Vagina (tissue), 2 donors: ENCODE results near the gene SEMA3D. TPM values are rescaled to one million over a fixed set of nuclear protein-coding genes. Genes with fewer than 3 reads are reported as not detected.

Source experiments
- DNase-seq, 2 donors: peaks; one replicate each; pipeline ENCODE4 v3.0.0-alpha.2; 2017; ENCODE audit errors: extremely low spot score in 2 of 2
- H3K27ac ChIP-seq: fragments of 200-600 bp; sonication (generic); one replicate; pipeline ENCODE4 v1.5.1; 2019
- H3K27me3 ChIP-seq: fragments of 200-600 bp; sonication (generic); one replicate; pipeline ENCODE4 v1.5.1; 2019
- H3K36me3 ChIP-seq, 2 donors: fragments of 200-600 bp; sonication (generic); one replicate each; pipeline ENCODE4 v1.5.1; 2017 to 2019
- H3K4me1 ChIP-seq: fragments of 200-600 bp; sonication (generic); one replicate; pipeline ENCODE4 v1.5.1; 2019
- H3K4me3 ChIP-seq, 2 donors: fragments of 200-600 bp; sonication (generic); 1 replicate in 1 of 2; 2 replicates in 1 of 2; pipeline ENCODE4 v1.5.1; 2016 to 2019
- H3K9me3 ChIP-seq: fragments of 200-600 bp; sonication (generic); one replicate; pipeline ENCODE4 v1.5.1; 2019
- POLR2A ChIP-seq, 2 donors: fragments of 450-650 bp; IDR thresholded peaks; one replicate each; pipeline ENCODE4 v1.6.1; 2017; ENCODE audit warnings: antibody characterized with exemption in 2 of 2, mild to moderate bottlenecking in 2 of 2, moderate library complexity in 2 of 2
- POLR2AphosphoS5 ChIP-seq, 2 donors: sonication (generic); formaldehyde crosslinking; IDR thresholded peaks; one replicate each; pipeline ENCODE4 v1.9.0; 2017; ENCODE audit warnings: antibody characterized with exemption in 2 of 2, mild to moderate bottlenecking in 2 of 2, low read depth in 1 of 2; ENCODE audit not compliant: insufficient read depth in 1 of 2
- intact Hi-C: fragments of 100-400 bp; cut with DNase I; formaldehyde crosslinking; loops from one replicate; pipeline ENCODE4 v1.15.1; 2023
- total RNA-seq: library from RNA; depleted of rRNA; stranded (reverse); fragments of >200 nt; gene quantifications from one replicate; pipeline ENCODE4 v1.2.3, GENCODE V29; 2016
- TF ChIP-seq, protein P1 (sequence below), 3 experiments: fragments of 450-650 bp in 2 of 3; fragments of 200-600 bp in 1 of 3; sonication (generic) in 1 of 3; IDR thresholded peaks; one replicate each; pipeline ENCODE4 v1.5.1; 2017 to 2019; ENCODE audit warnings: antibody characterized with exemption in 3 of 3, mild to moderate bottlenecking in 2 of 3, moderate library complexity in 2 of 3

Gene SEMA3D
- total RNA-seq, 1 donor from 2014 or later, result 2.2 TPM

DNA sequence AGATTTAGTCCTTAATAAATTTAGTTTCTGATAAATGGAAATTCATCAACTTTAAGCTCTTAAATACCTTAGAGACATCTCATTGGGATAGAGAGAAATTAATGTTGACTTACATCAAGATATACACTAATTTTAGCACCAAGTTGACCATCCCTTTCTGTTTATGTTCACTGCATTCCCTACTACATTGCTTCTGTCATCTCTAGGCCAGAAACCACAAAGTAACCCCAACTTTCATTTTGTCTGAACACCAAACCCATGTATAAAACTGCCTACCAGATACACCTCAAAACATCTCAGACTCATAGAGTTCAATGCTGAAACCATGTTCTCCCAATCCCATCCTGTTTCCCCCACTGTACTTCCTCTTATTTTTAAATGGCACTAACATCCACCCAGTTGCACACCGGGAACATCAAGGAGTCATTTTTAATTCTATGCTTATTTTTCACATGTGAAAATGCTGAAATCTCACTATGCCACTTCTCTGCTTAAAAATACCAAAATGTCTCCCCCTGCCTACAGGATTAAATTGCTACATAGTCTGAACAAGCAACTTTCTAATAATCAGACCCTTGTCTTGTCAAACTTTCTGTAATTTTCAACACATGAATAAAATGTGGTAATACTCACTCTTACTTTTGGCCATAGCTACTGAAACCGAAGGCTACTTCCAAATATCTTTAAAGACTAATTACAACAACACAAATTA lies 201.6 kb downstream of the SEMA3D start:
- no peak overlapping the region for H3K27ac ChIP-seq
- intact Hi-C loops, result no loop called here
- no peaks in the 10 kb centered on the region for H3K27me3 ChIP-seq
- TF ChIP-seq POLR2AphosphoS5 (IDR thresholded peaks at IDR 0.05; ENCODE audit: insufficient read depth in 1 of 2, low read depth in 1 of 2), result no peak
- no peaks in the 10 kb centered on the region for H3K4me1 ChIP-seq
- no peaks in the 10 kb centered on the region for H3K36me3 ChIP-seq
- no peak for DNase-seq
- H3K4me3 ChIP-seq, result no peak overlapping the region
- H3K9me3 ChIP-seq, result no peaks in the 10 kb centered on the region

DNA sequence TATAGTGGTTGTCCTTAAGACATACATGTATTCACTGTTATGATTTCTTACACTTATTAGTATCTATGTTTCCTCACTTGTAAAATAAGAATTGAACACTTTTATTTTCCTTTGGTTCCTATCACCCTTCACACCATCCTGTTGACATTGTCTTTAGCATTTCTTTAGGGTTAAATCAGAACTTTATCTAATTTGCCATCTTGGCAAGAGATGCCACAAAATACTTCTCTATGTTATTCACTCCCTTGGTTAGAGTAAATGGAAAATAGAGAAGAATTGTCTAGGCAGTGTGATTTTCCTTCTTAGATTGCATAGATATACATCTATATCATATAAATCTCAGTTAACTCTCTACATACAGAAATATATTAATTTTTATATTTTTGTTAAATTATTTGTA lies 204.7 kb downstream of the SEMA3D start:
- no peak for TF ChIP-seq POLR2AphosphoS5 (IDR thresholded peaks at IDR 0.05; ENCODE audit: insufficient read depth in 1 of 2, low read depth in 1 of 2)
- TF ChIP-seq POLR2A (IDR thresholded peaks at IDR 0.05), result no peak
- TF ChIP-seq, protein P1, sequence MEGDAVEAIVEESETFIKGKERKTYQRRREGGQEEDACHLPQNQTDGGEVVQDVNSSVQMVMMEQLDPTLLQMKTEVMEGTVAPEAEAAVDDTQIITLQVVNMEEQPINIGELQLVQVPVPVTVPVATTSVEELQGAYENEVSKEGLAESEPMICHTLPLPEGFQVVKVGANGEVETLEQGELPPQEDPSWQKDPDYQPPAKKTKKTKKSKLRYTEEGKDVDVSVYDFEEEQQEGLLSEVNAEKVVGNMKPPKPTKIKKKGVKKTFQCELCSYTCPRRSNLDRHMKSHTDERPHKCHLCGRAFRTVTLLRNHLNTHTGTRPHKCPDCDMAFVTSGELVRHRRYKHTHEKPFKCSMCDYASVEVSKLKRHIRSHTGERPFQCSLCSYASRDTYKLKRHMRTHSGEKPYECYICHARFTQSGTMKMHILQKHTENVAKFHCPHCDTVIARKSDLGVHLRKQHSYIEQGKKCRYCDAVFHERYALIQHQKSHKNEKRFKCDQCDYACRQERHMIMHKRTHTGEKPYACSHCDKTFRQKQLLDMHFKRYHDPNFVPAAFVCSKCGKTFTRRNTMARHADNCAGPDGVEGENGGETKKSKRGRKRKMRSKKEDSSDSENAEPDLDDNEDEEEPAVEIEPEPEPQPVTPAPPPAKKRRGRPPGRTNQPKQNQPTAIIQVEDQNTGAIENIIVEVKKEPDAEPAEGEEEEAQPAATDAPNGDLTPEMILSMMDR (IDR thresholded peaks at IDR 0.05), result no peak

DNA sequence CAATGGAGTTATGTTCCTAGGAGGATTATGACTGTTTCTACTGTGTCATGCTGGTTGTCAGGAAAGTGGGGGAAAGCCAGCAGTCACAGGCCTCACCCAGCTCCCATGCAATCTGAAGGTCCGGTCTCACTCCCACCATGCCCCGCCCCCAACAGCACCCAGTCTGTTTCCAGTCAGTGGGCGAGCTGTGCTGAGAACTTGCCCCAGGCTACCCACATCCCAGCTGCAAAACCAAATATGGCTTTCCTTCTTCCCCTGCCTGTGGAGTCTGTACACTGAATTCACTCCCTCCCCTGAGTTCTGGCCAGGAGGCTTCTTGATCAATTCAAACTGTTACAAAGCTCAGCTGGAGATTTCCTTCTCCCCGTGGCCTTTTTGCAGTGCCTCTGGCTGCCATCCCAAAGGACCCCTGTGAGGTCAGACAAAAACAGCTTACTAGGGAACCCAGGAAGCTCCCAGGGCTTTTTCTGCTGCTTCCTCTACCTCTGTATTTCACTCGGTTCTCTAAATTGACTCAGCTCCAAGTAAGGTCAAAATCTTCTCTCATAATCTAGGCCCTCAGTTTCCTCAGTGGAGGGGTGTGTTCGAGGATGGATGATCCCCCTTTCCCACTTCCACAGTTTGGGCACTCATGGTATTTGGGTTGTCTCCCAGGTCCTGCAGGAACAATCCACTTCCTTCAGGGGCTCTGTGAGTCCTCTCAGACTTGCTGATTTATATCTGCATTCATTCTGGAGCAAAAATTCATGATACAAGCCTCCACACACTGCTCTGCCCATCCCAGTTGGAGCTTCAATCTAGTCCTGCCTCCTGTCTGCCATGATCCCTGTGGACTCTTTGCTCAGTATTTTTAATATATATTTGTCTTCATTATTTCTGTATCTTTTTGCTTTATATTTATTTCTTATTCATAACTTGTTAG lies 205.5 kb downstream of the SEMA3D start:
- TF ChIP-seq, protein P1 (IDR thresholded peaks at IDR 0.05), result no peak
- no peak for TF ChIP-seq POLR2AphosphoS5 (IDR thresholded peaks at IDR 0.05; ENCODE audit: insufficient read depth in 1 of 2, low read depth in 1 of 2)
- no peak for TF ChIP-seq POLR2A (IDR thresholded peaks at IDR 0.05)
- H3K9me3 ChIP-seq, result no peaks in the 10 kb centered on the region
- no peaks in the 10 kb centered on the region for H3K36me3 ChIP-seq
- no peak overlapping the region for H3K4me3 ChIP-seq
- intact Hi-C loops, result no loop called here
- no peaks in the 10 kb centered on the region for H3K27me3 ChIP-seq
- H3K27ac ChIP-seq, result no peak overlapping the region
- DNase-seq, result no peak
- no peaks in the 10 kb centered on the region for H3K4me1 ChIP-seq

More for the DNA sequence above, 204.7 kb downstream of the SEMA3D start:
- Histone ChIP-seq H3K9me3 (no peaks in the 10 kb centered on the region), H3K36me3 (no peaks in the 10 kb centered on the region), H3K4me1 (no peaks in the 10 kb centered on the region), H3K4me3 (no peak overlapping the region), H3K27ac (no peak overlapping the region), H3K27me3 (no peaks in the 10 kb centered on the region)
- DNase-seq, result no peak
- intact Hi-C loops, result no loop called here

DNA sequence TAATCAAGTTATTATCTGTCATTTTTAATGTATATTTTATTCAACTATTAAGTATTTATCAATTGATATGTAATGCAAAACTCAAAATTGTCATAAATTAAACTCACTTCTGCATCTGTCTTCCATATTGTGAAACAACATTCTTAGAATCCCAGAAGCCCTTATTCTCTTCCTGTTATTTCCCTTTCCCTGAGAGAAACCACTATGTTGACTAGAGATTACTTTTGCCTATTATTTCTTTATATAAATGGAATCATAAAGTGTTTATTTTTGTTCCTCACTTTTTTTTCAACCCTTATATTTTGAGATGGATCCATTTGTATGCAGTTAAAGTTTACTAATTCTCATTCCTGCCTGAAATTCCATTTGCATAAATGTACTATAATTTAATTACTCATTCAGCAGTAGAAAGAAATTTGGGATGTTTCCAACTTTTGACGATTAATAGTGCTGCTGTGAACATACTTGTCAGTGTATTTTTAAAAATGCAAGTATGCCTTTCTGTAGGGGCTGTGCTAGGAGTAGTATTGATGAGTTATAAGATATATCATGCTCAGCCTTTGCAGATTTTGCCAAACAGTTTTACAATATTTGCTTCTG lies 211.2 kb downstream of the SEMA3D start:
- H3K9me3 ChIP-seq, result no peaks in the 10 kb centered on the region
- intact Hi-C loops, result no loop called here

DNA sequence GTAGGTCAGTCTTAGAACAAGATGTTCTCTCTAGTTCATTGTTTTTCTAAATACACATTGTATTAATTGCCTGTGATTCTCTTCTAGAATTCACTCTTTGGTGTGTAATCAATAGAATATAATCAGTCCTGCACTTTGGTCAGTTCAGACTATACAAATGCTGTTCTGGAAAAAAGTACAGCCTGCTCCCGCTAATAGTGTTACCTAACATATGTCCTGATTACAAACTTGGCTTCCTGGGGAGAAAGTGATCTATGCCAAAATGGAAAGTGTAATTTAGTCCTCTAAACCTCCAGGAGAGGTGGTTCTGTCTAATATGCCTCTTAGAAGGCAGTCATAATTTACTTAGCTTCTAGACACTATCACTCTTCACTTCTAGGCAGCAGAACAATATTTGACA lies 215.5 kb downstream of the SEMA3D start:
- no peak for DNase-seq
- Histone ChIP-seq H3K27ac (no peak overlapping the region), H3K4me1 (no peaks in the 10 kb centered on the region), H3K27me3 (no peaks in the 10 kb centered on the region), H3K4me3 (no peak overlapping the region), H3K9me3 (no peaks in the 10 kb centered on the region), H3K36me3 (no peaks in the 10 kb centered on the region)
- intact Hi-C loops, result no loop called here
- TF ChIP-seq POLR2A (IDR thresholded peaks at IDR 0.05) (no peak), POLR2AphosphoS5 (IDR thresholded peaks at IDR 0.05; ENCODE audit: insufficient read depth in 1 of 2, low read depth in 1 of 2) (no peak)
- TF ChIP-seq, protein P1 (IDR thresholded peaks at IDR 0.05), result no peak

More for the DNA sequence above, 211.2 kb downstream of the SEMA3D start:
- no peak for DNase-seq
- TF ChIP-seq, protein P1 (IDR thresholded peaks at IDR 0.05), result no peak
- TF ChIP-seq POLR2A (IDR thresholded peaks at IDR 0.05), result no peak
- TF ChIP-seq POLR2AphosphoS5 (IDR thresholded peaks at IDR 0.05; ENCODE audit: insufficient read depth in 1 of 2, low read depth in 1 of 2), result no peak
- H3K27me3 ChIP-seq, result no peaks in the 10 kb centered on the region
- no peak overlapping the region for H3K27ac ChIP-seq
- H3K4me1 ChIP-seq, result no peaks in the 10 kb centered on the region
- H3K36me3 ChIP-seq, result no peaks in the 10 kb centered on the region
- no peak overlapping the region for H3K4me3 ChIP-seq
